Erythroblast (primary cell): Measurements from ENCODE around the gene MPPED1.

Experiments
- DNase-seq, 2 experiments: peaks; one replicate each; lab custom pipeline; 2025; lab: John Stamatoyannopoulos, UW
- GATA1 ChIP-seq: IDR thresholded peaks from 2 replicates; pipeline ENCODE4 v1.6.1; 2011; ENCODE audit warnings: low read depth, mild to moderate bottlenecking, control low read depth, low read length, moderate library complexity
- POLR2A ChIP-seq: IDR thresholded peaks from 2 replicates; pipeline ENCODE4 v1.6.1; 2011; ENCODE audit warnings: mild to moderate bottlenecking, low read length

Gene MPPED1

GRCh38 chr22:43501878-43502277, 90.1 kb downstream of the MPPED1 start:
- TF ChIP-seq GATA1 (no peak), POLR2A (no peak)
- no peak for DNase-seq

GRCh38 chr22:43502306-43502874, 90.6 kb downstream of the MPPED1 start:
- DNase-seq: no peak
- TF ChIP-seq GATA1 (no peak), POLR2A (no peak)

- TF ChIP-seq POLR2A: no peak
- no peak for TF ChIP-seq GATA1
- no peak for DNase-seq
Observed at GRCh38 chr22:43504068-43504467, 92.3 kb downstream of the MPPED1 start.

GRCh38 chr22:43504666-43505261, 93.0 kb downstream of the MPPED1 start:
- no peak for DNase-seq
- TF ChIP-seq GATA1: no peak
- TF ChIP-seq POLR2A: no peak

GRCh38 chr22:43505423-43505822, 93.6 kb downstream of the MPPED1 start:
- no peak for DNase-seq
- no peak for TF ChIP-seq GATA1
- no peak for TF ChIP-seq POLR2A

- TF ChIP-seq GATA1: no peak
- no peak for TF ChIP-seq POLR2A
Observed at GRCh38 chr22:43505896-43506295, 94.1 kb downstream of the MPPED1 start.

GRCh38 chr22:43506487-43506886, 94.7 kb downstream of the MPPED1 start:
- DNase-seq: no peak
- TF ChIP-seq POLR2A: no peak
- TF ChIP-seq GATA1: no peak

More at GRCh38 chr22:43505896-43506295, 94.1 kb downstream of the MPPED1 start:
- DNase-seq: no peak

- DNase-seq: no peak
- no peak for TF ChIP-seq GATA1
- TF ChIP-seq POLR2A: no peak
Observed at GRCh38 chr22:43507235-43507634, 95.4 kb downstream of the MPPED1 start.

- DNase-seq: no peak
- TF ChIP-seq GATA1: no peak
- TF ChIP-seq POLR2A: no peak
Observed at GRCh38 chr22:43508489-43508888, 96.7 kb downstream of the MPPED1 start.

- TF ChIP-seq POLR2A (no peak), GATA1 (no peak)
- DNase-seq: no peak
Observed at GRCh38 chr22:43509337-43509736, 97.5 kb downstream of the MPPED1 start.

- no peak for DNase-seq
- no peak for TF ChIP-seq POLR2A
- TF ChIP-seq GATA1: no peak
Observed at GRCh38 chr22:43510281-43511070, 98.7 kb downstream of the MPPED1 start.

- TF ChIP-seq POLR2A (no peak), GATA1 (no peak)
- no peak for DNase-seq
Observed at GRCh38 chr22:43511276-43511910, 99.6 kb downstream of the MPPED1 start.

GRCh38 chr22:43512279-43512678, 100.5 kb downstream of the MPPED1 start:
- TF ChIP-seq POLR2A (no peak), GATA1 (no peak)

More at GRCh38 chr22:43512279-43512678, 100.5 kb downstream of the MPPED1 start:
- DNase-seq: no peak
